ENCODE measurements around the gene HAUS3. TPM values are rescaled to one million over a fixed set of nuclear protein-coding genes. Genes with fewer than 3 reads are reported as not detected.

Gene HAUS3
- total and polyA plus RNA-seq, 5 donors, result 4.3 to 8.9 (median 6.9) TPM

DNA sequence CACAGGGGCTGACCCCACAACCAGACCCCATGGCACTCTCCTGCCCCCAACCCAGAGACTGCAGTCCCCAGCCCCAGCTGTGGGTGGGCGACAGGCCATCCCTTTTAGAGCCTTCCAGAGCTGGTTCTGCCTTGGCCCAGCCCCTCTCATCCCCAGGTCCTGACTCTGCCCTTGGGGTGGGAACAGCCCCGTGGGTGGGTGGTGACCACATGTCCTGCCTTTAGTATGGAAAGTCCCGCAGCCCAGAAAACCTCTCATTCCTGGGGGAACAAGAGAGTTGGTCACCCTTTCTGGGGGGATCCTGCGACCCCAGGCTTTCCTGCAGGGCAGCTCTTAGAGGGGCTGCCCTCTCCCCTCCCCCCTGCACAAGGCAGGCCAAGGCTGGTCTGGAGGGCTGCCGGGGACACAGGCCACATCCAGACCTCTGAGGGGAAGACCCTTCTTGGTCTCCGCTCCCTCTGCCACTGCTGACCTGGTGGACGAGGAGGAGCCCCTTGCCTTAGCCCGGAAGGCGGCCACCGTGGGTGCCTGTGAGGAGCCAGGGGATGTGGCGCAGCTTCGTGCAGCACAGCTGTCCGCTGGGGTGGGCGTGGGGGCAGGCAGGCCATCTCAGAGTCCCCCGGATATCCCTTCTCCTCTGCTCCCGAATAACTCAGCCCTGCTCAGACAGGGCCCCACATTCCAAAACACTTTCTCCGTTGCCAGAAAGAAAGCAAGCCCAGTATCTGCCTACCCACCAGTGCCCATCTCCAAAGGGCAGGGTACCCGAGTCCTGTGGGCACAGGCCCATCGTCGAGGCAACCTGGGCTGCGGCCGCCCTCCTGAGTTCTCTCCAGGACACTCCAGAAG, 26.7 kb upstream of the HAUS3 start:
- intact Hi-C loops (cut with DNase I), result no loop called here
- DNase-seq, result peak in 2 of 3 donors; percentile 11 to 52

GRCh38 chr4:2267841-2268240, 25.9 kb upstream of the HAUS3 start:
- 87% methylated on average over 12 of the region's 12 CpGs for whole genome bisulfite sequencing

More for the DNA sequence above, 26.7 kb upstream of the HAUS3 start:
- no peak for ATAC-seq
- 80% methylated on average over 22 of the region's 22 CpGs for WGBS
- no peak overlapping the region for H3K27ac ChIP-seq (ENCODE audit: low read length)
- H3K27me3 ChIP-seq (ENCODE audit: control insufficient read depth, insufficient read depth), result no peaks in the 10 kb centered on the region
- H3K4me3 ChIP-seq (ENCODE audit: low read length), result no peak overlapping the region
- H3K9me3 ChIP-seq (ENCODE audit: control insufficient read depth, low read length), result no peaks in the 10 kb centered on the region
- H3K4me1 ChIP-seq (ENCODE audit: control insufficient read depth, insufficient read depth, low read length), result peaks cover 2% of the 10 kb centered on the region

GRCh38 chr4:2267320-2267811, 25.4 kb upstream of the HAUS3 start:
- Histone ChIP-seq H3K9me3 (ENCODE audit: control insufficient read depth, low read length) (no peaks in the 10 kb centered on the region), H3K27ac (ENCODE audit: low read length) (no peak overlapping the region), H3K4me3 (ENCODE audit: low read length) (no peak overlapping the region), H3K4me1 (ENCODE audit: control insufficient read depth, insufficient read depth, low read length) (peaks cover 2% of the 10 kb centered on the region), H3K27me3 (ENCODE audit: control insufficient read depth, insufficient read depth) (no peaks in the 10 kb centered on the region)
- ATAC-seq (no peak), DNase-seq (peak in 1 of 3 donors; percentile 51)
- intact Hi-C loops (cut with DNase I), result no loop called here
- 83% methylated on average over 18 of the region's 18 CpGs for WGBS

More at GRCh38 chr4:2267841-2268240, 25.9 kb upstream of the HAUS3 start:
- intact Hi-C loops (cut with DNase I), result no loop called here
- no peak for ATAC-seq
- no peaks in the 10 kb centered on the region for H3K9me3 ChIP-seq (ENCODE audit: control insufficient read depth, low read length)
- no peak overlapping the region for H3K4me3 ChIP-seq (ENCODE audit: low read length)
- DNase-seq, result peak in 1 of 3 donors; percentile 45
- H3K27me3 ChIP-seq (ENCODE audit: control insufficient read depth, insufficient read depth), result no peaks in the 10 kb centered on the region
- H3K4me1 ChIP-seq (ENCODE audit: control insufficient read depth, insufficient read depth, low read length), result peaks cover 2% of the 10 kb centered on the region
- no peak overlapping the region for H3K27ac ChIP-seq (ENCODE audit: low read length)

DNA sequence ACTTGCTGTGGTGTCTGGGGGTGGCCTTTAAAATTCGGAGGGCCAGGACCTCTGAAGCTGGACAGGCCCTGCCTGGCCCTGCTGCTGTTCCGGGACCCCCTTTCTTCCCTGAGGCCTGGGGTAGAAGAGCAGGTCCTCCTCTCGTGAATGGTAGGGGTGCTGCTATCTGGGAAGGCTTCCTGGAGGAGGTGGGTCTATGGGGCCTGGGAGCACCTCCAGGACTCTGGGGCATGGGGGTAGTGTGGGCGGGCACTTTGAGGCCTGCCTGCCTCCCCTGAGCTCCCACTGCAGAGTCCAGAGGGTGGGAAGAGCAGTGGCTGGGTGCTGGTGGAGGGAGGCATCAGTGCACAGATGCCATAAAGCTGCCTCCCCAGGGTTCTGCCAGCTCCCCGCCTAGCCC, 24.9 kb upstream of the HAUS3 start:
- H3K4me3 ChIP-seq (ENCODE audit: low read length), result no peak overlapping the region
- intact Hi-C loops (cut with DNase I), result no loop called here
- H3K27me3 ChIP-seq (ENCODE audit: control insufficient read depth, insufficient read depth), result no peaks in the 10 kb centered on the region
- DNase-seq (peak in 1 of 3 donors; percentile 25), ATAC-seq (no peak)
- WGBS, result 90% methylated on average over 5 of the region's 5 CpGs
- H3K9me3 ChIP-seq (ENCODE audit: control insufficient read depth, low read length), result no peaks in the 10 kb centered on the region
- peaks cover 2% of the 10 kb centered on the region for H3K4me1 ChIP-seq (ENCODE audit: control insufficient read depth, insufficient read depth, low read length)
- no peak overlapping the region for H3K27ac ChIP-seq (ENCODE audit: low read length)

DNA sequence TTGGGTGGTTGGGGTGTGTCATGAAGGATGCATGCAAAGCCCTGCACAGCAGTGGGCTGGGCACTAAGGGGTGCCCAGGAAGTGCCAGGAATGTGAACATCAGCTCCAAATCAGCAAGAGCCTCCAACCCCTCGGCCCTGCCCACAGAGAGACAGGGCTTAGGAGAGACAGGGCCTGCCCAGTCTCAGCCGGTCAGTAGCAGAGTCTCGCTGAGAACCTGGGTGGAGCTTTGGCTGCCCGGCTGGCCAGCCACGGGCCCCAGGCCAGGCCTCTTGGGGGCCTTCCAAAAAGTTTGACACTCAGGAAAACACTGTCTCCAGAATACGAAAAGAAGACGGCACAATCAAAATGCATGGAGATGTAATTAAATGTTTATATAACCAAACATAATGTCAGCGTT, 24.3 kb upstream of the HAUS3 start:
- no peaks in the 10 kb centered on the region for H3K27me3 ChIP-seq (ENCODE audit: control insufficient read depth, insufficient read depth)
- intact Hi-C loops (cut with DNase I), result no loop called here
- ATAC-seq, result peak; percentile 13 to 47
- H3K9me3 ChIP-seq (ENCODE audit: control insufficient read depth, low read length), result no peaks in the 10 kb centered on the region
- peak overlapping the region; percentile 18 for H3K27ac ChIP-seq (ENCODE audit: low read length)
- peaks cover 2% of the 10 kb centered on the region for H3K4me1 ChIP-seq (ENCODE audit: control insufficient read depth, insufficient read depth, low read length)
- no peak overlapping the region for H3K4me3 ChIP-seq (ENCODE audit: low read length)
- WGBS, result 18% methylated on average over 8 of the region's 8 CpGs
- peak; percentile 80 to 93 (median 91) for DNase-seq

DNA sequence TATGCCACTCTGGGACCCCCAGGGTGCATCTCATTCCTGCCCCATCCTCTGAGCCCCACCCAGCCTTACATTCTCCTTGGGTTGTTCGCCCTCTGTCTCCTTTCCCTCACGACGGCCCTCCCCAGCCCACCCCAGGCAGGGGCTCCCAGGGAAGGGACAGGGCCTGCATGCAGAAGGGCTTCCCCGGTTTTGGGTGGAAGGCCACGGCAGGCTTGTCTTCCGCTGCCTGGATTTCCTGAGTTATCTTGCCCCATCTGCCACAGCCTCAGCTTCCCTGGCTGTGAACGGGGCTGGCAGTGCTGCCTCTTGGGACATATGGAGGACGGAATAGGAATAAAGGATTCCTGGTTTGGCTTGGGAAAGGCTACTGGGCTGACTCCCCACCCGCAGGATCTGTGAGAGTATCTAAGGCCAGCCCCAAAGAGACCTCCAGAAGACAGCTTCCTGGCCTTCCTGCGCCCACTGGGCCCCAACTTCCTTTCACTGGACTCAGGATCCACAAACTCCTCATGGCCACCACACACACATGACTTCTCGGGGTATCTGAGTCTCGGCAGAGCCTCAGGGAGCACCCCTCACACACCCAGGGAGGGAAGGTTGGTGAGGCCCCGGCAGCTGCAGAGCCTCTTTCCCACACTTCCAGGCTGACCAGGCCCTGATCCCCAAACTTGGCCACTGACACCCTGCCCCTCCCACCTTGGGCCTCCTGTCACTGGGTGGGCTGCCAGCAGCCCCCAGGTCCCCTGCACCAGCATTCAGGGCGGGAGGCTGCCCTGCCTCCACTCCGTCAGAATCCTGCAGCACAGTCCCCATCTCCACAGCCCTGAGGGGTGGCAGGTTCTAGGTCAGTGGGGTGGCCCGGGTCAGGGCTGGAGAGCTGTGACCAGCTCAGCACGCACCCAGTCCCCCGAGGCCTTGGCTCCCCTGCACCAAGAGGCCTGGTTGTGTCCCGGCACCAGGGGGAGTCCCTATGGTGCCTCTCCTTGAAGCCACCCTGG, 23.5 kb upstream of the HAUS3 start:
- Histone ChIP-seq H3K4me3 (ENCODE audit: low read length) (no peak overlapping the region), H3K4me1 (ENCODE audit: control insufficient read depth, insufficient read depth, low read length) (peaks cover 2% of the 10 kb centered on the region), H3K27ac (ENCODE audit: low read length) (peak overlapping the region; percentile 18), H3K27me3 (ENCODE audit: control insufficient read depth, insufficient read depth) (no peaks in the 10 kb centered on the region), H3K9me3 (ENCODE audit: control insufficient read depth, low read length) (no peaks in the 10 kb centered on the region)
- no peak for ATAC-seq
- intact Hi-C loops (cut with DNase I), result no loop called here
- peak; percentile 13 to 61 (median 51) for DNase-seq
- WGBS, result 80% methylated on average over 19 of the region's 19 CpGs

- Histone ChIP-seq H3K9me3 (ENCODE audit: control insufficient read depth, low read length) (no peaks in the 10 kb centered on the region), H3K4me3 (ENCODE audit: low read length) (no peak overlapping the region), H3K27ac (ENCODE audit: low read length) (no peak overlapping the region), H3K4me1 (ENCODE audit: control insufficient read depth, insufficient read depth, low read length) (peaks cover 9% of the 10 kb centered on the region), H3K27me3 (ENCODE audit: control insufficient read depth, insufficient read depth) (no peaks in the 10 kb centered on the region)
- no peak for ATAC-seq
- intact Hi-C loops (cut with DNase I), result loop anchor here in 1 of 4 donors (5.0 kb wide), 1 partner anchor 138 kb away; no protein-coding TSS in a partner anchor
- WGBS, result 86% methylated on average over 6 of the region's 6 CpGs
- peak; percentile 19 to 67 (median 54) for DNase-seq
These were observed 22.6 kb upstream of the HAUS3 start for GRCh38 chr4:2264481-2265041.

DNA sequence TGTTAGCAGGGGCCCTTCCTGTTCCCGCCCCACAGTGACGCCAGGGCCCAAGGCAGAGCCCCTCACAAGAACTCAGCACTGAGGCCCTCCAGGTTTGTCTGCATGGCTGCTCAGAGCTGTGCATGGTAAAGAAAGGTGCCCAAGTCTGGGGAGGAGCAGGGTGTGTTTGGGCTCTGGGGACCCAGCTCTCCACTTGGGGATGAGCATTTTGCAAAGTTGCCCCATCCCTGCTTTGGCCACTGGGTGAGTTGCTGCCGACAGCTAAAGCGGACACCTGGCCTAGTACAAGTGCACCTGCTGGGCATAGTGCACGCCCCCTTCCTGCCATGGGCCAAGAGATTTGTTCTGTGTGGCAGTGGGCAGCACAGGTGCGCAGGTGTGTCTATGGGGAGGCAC, 22.0 kb upstream of the HAUS3 start:
- no peaks in the 10 kb centered on the region for H3K27me3 ChIP-seq (ENCODE audit: control insufficient read depth, insufficient read depth)
- H3K4me3 ChIP-seq (ENCODE audit: low read length), result no peak overlapping the region
- WGBS, result 90% methylated on average over 6 of the region's 6 CpGs
- intact Hi-C loops (cut with DNase I), result loop anchor here in 1 of 4 donors (5.0 kb wide), 1 partner anchor 138 kb away; no protein-coding TSS in a partner anchor
- H3K9me3 ChIP-seq (ENCODE audit: control insufficient read depth, low read length), result no peaks in the 10 kb centered on the region
- H3K27ac ChIP-seq (ENCODE audit: low read length), result no peak overlapping the region
- no peak for ATAC-seq
- peaks cover 9% of the 10 kb centered on the region for H3K4me1 ChIP-seq (ENCODE audit: control insufficient read depth, insufficient read depth, low read length)
- DNase-seq, result peak; percentile 14 to 58 (median 56)

DNA sequence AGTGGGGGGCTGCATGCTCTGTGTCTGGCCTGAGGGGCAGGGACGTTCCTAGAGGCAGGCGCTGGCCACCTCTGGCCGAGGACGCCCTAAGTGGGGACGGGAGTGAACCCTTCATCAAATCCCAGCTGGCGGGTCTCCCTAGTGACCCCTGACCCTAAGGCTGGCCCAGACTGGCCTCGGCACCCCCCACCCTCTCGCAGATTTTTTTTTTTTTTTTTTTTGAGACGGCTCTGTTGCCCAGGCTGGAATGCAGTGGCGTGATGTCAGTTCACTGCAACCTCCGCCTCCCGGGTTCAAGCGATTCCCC, 21.0 kb upstream of the HAUS3 start:
- ATAC-seq (no peak), DNase-seq (no peak)
- intact Hi-C loops (cut with DNase I), result loop anchor here in 1 of 4 donors (5.0 kb wide), 1 partner anchor 139 kb away; no protein-coding TSS in a partner anchor
- Histone ChIP-seq H3K27me3 (ENCODE audit: control insufficient read depth, insufficient read depth) (no peaks in the 10 kb centered on the region), H3K9me3 (ENCODE audit: control insufficient read depth, low read length) (no peaks in the 10 kb centered on the region), H3K4me3 (ENCODE audit: low read length) (peak overlapping the region; percentile 46), H3K27ac (ENCODE audit: low read length) (peak overlapping the region; percentile 93), H3K4me1 (ENCODE audit: control insufficient read depth, insufficient read depth, low read length) (peaks cover 12% of the 10 kb centered on the region)
- 38% methylated on average over 13 of the region's 13 CpGs for whole genome bisulfite sequencing

DNA sequence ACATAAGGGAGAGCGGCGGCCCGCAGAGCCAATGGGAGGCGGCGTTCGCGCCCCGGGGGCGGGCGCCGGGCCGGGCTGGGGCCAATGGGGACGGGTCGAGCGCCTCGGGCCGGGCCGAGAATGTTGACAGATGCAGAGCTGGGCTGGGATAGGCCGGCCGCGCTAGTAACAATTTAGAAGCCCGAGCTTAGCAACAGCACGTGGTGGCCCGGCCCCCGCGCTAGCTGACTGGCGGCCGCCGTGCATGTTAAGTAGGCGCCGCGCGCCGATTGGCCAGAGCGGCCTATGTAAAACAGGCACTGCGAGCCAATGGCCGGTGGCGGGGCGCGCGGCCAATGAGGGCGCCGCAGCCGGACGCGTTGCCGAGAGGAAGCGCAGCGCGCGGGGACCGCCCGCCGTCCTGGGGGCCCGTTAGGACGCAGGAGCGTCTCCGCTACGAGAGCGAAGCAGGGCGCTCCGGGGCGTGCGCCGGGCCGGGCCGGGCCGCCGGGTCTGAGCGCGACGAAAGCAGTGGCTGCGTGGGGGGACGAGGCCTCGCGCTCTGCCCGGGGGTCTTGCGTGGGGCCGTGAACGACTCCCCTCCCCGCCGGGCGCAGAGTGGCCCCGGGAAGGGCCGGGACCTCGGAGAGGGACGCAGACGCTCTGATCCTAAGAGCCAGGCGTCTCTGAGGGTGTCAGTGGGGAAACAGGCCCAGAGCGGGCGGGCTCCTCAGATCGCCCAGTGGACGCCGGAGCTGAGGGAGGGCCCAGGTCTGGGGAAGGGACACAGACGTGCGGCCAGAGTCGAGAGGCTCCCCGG, 20.4 kb upstream of the HAUS3 start:
- under 1% methylated on average over 98 of the region's 98 CpGs for WGBS
- Histone ChIP-seq H3K27ac (ENCODE audit: low read length) (peak overlapping the region; percentile 93), H3K9me3 (ENCODE audit: control insufficient read depth, low read length) (no peaks in the 10 kb centered on the region), H3K4me3 (ENCODE audit: low read length) (peak overlapping the region; percentile 91), H3K4me1 (ENCODE audit: control insufficient read depth, insufficient read depth, low read length) (peaks cover 16% of the 10 kb centered on the region), H3K27me3 (ENCODE audit: control insufficient read depth, insufficient read depth) (no peaks in the 10 kb centered on the region)
- ATAC-seq (peak; percentile 96), DNase-seq (peak; percentile 100)
- intact Hi-C loops (cut with DNase I), result loop anchor here in 1 of 4 donors (5.0 kb wide), 1 partner anchor 140 kb away; no protein-coding TSS in a partner anchor
